IPS DF 6.9 (cell line): Measurements from ENCODE around the gene FGF22.

Experiments
- DNase-seq: peaks from one replicate; pipeline ENCODE4 v3.0.0-alpha.2; 2013; ENCODE audit warnings: low read depth, low spot score
- H3K27ac ChIP-seq: one replicate; pipeline ENCODE4 v1.5.1; 2013; ENCODE audit warnings: low read length, control low read depth
- H3K27me3 ChIP-seq: 2 replicates; pipeline ENCODE4 v1.6.1; 2013; ENCODE audit warnings: mild to moderate bottlenecking, low read length; ENCODE audit not compliant: control insufficient read depth, insufficient read depth
- H3K36me3 ChIP-seq: 2 replicates; pipeline ENCODE4 v1.6.1; 2013; ENCODE audit warnings: low read length; ENCODE audit not compliant: control insufficient read depth, insufficient read depth
- H3K4me1 ChIP-seq: 2 replicates; pipeline ENCODE4 v1.6.1; 2013; ENCODE audit warnings: low read length; ENCODE audit not compliant: control insufficient read depth, insufficient read depth
- H3K4me3 ChIP-seq: 2 replicates; pipeline ENCODE4 v1.5.1; 2013; ENCODE audit warnings: mild to moderate bottlenecking, low read length
- H3K9me3 ChIP-seq: 2 replicates; pipeline ENCODE4 v1.6.1; 2013; ENCODE audit warnings: low read length, inconsistent platforms; ENCODE audit not compliant: control insufficient read depth, insufficient read depth
- WGBS: extraction: QIAGEN DNeasy Blood & Tissue Kit; methylation state at CpG from one replicate; pipeline ENCODE4 v1.1.7; 2013; ENCODE audit warnings: mixed read lengths, missing lambda C conversion rate; ENCODE audit not compliant: insufficient read length, insufficient coverage; 5-methylcytosine and 5-hydroxymethylcytosine counted together

The FGF22 gene

DNA sequence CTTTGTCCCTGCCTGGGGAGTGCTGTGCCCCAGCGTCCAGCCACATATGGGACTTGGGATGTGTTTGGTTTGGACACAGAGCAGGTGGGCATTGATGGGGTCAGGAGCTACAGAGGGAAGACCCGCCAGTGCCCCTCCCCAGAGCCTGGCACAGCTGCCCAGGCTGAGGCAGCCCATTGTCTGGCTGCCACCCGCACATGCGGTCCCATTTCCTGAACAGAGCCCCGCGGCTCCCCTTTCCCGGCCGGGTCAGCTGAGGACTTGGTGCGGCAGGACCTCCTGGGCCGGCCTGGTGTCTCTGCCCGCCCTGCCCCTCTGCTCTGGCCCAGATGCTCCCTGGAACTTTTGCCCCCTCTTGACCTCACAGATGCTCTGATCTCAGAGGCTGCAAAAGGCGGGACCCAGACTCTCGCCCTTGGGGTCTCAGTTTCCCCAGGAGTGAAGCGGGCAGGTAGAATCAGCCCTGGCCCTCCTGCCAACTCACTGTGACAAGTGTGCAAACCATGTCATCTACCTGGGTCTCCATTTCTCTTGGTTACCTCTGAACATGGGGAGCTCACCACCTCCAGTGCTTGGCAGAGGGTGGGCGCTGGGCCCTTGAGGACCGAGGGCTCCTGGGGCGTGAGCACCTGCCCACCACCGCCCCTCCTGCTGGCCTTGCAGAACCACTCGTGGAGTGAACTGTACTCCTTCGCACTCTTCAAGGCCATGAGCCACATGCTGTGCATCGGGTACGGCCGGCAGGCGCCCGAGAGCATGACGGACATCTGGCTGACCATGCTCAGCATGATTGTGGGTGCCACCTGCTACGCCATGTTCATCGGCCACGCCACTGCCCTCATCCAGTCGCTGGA lies 32.2 kb upstream of the FGF22 start:
- no CpG with 5 or more reads among the region's 30 CpGs for WGBS
- Histone ChIP-seq H3K9me3 (0 out of 2 replicates have a peak, but pooled peaks cover 2% of the 10 kb centered on the region), H3K27ac (no peak overlapping the region), H3K36me3 (no peaks in the 10 kb centered on the region; the same call in 1 of the 2 replicates), H3K4me3 (no peak overlapping the region), H3K27me3 (no peaks in the 10 kb centered on the region), H3K4me1 (no peaks in the 10 kb centered on the region)
- DNase-seq: no peak

DNA sequence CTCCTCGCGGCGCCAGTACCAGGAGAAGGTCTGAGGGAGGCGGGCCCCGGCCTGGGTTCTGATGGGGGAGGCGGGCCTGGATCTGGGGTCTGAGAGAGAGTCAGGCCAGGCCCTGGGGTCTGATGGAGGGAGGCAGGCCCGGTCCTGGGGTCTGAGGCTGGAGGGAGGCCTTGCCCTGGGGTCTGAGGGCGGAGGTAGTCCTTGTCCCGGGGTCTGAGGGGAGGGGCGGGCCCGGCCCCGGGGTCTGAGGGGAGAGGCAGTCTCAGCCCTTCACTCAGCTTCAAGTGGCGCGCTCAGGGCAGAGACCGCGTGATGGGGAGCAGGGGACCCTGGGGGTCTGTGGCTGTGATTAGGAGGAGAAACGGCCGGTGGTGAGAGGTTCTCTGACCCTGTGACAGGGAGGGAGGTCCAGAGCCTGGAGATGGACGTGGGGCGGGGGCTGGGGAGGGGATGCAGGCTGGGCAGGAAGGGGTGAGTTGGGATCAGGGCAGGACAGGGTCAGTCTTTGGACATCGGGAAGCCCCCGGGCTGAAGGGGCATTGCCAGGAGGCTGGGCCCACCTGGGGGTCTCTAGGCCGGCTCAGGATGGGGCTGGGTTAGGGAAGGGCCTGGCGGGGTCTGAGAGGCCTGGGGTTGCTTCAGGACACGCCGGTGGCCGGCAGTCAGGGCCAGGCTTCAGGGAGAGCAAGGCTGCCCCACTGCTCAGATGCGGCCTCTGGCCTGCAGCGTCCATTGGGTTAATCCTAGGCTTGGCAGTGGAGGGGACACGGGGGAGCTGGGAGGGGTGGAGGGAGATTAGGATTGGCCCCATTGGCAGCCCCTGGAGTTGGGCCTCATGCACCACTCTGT lies 31.3 kb upstream of the FGF22 start:
- no peaks in the 10 kb centered on the region for H3K4me1 ChIP-seq
- no peak for DNase-seq
- no peak overlapping the region for H3K27ac ChIP-seq
- H3K9me3 ChIP-seq: 0 out of 2 replicates have a peak, but pooled peaks cover 2% of the 10 kb centered on the region
- H3K36me3 ChIP-seq: no peaks in the 10 kb centered on the region
- WGBS: no CpG with 5 or more reads among the region's 30 CpGs
- H3K27me3 ChIP-seq: no peaks in the 10 kb centered on the region
- no peak overlapping the region for H3K4me3 ChIP-seq

DNA sequence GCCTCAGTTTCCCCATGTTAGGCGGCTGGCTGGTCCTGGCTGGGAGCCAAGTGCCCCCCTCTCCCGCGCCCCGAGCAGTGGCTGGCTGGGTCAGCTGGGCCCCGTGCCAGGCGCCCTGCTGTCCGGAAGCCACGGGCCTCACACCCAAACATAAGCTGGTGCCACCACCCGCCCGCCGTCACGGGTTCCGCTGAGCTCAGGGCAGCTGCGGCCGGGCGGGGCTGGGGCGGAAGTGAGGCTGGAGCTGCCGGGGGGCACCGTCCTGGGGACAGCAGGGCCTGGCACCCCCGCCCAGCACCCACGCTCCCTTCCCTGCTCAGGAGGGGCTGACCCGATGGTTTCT lies 30.7 kb upstream of the FGF22 start:
- no CpG with 5 or more reads among the region's 22 CpGs for WGBS
- Histone ChIP-seq H3K4me3 (no peak overlapping the region), H3K27ac (no peak overlapping the region), H3K4me1 (no peaks in the 10 kb centered on the region), H3K36me3 (no peaks in the 10 kb centered on the region), H3K9me3 (0 out of 2 replicates have a peak, but pooled peaks cover 2% of the 10 kb centered on the region), H3K27me3 (no peaks in the 10 kb centered on the region)
- no peak for DNase-seq

DNA sequence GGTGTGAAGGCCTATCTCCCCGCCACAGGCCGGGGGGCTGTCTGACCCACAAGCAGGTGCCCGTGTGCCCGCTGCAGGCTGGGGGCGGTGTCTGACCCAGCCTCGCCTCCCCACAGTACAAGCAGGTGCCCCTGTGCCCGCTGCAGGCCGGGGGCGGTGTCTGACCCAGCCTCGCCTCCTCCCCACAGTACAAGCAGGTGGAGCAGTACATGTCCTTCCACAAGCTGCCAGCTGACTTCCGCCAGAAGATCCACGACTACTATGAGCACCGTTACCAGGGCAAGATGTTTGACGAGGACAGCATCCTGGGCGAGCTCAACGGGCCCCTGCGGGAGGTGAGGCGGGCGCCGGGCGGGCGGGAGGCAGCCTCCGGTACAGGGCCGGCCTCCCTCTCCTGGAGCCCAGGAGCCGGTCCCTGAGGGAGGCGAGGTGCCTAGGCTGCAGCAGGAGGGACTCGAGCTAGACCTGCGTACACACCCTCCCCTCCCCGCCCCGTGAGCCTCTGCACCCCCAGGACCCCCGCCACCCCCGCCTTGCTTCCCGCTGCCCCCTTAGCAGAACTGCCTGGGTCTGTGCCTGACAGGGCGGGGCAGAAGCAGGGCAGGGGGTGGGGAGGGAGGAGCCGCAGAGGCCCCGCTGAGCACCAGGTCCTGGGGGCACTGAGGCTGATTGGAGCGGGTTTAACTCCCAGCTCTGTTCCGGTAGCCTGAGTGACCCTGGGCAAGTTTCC lies 29.4 kb upstream of the FGF22 start:
- DNase-seq: no peak
- no peaks in the 10 kb centered on the region for H3K36me3 ChIP-seq
- WGBS: no CpG with 5 or more reads among the region's 38 CpGs
- no peaks in the 10 kb centered on the region for H3K9me3 ChIP-seq
- no peaks in the 10 kb centered on the region for H3K4me1 ChIP-seq
- no peaks in the 10 kb centered on the region for H3K27me3 ChIP-seq
- H3K4me3 ChIP-seq: no peak overlapping the region
- no peak overlapping the region for H3K27ac ChIP-seq

DNA sequence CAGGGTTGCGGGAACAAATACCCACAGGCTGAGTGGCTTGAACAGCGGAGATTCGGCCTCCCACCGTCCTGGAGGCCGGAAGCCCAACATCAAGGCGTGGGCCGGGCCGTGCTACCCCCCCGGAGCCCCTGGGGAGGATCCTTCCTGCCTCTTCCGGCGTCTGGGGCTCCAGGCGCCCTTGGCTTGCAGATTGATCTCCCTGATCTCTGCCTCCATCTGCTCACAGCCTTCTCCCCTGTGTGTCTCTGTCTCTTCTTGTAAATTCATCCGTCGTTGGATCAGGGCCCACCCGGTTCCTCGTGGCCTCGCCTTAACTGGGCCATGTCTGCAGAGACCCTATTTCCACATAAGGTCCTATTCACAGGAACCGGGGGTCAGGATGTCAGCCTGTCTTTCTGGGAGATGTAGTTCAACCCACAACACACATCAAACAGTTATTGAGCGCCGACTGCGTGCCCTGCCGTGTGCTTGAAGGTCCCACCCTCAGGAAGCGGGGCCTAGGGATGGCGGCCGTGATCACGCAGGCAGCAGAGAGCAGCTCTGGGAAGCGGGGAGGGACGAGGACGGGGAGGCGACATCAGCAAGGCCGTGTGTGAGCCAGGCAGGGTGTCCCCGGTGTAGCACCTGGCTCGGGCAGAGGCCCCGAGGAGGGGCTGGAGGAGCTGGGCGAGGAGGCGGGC lies 28.7 kb upstream of the FGF22 start:
- no peaks in the 10 kb centered on the region; the same call in 1 of the 2 replicates for H3K27me3 ChIP-seq
- H3K36me3 ChIP-seq: no peaks in the 10 kb centered on the region
- no peaks in the 10 kb centered on the region for H3K4me1 ChIP-seq
- no peak overlapping the region for H3K4me3 ChIP-seq
- no peaks in the 10 kb centered on the region for H3K9me3 ChIP-seq
- WGBS: no CpG with 5 or more reads among the region's 36 CpGs
- no peak overlapping the region for H3K27ac ChIP-seq
- DNase-seq: no peak

DNA sequence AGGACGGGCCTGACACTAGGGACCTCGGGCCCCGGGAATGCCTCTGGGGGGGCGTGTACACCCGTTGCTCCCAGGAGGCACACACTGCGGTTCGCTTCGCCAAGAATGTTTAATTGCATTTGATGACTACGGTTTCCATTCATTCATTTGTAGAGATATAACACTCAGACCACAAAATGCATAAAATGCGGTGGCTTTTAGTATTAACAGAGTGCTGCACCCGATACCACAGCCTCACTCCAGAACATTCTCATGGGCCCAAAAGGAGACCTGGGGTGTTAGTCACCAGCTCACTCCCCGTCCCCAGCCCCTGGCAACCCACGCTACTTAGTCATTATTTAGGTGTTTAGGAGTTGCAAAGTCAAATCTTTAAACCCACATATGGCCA lies 28.2 kb upstream of the FGF22 start:
- H3K36me3 ChIP-seq: no peaks in the 10 kb centered on the region; the same call in 1 of the 2 replicates
- WGBS: no CpG with 5 or more reads among the region's 13 CpGs
- H3K27ac ChIP-seq: no peak overlapping the region
- H3K27me3 ChIP-seq: no peaks in the 10 kb centered on the region; the same call in 1 of the 2 replicates
- H3K4me3 ChIP-seq: no peak overlapping the region
- H3K4me1 ChIP-seq: no peaks in the 10 kb centered on the region
- no peak for DNase-seq
- no peaks in the 10 kb centered on the region for H3K9me3 ChIP-seq

DNA sequence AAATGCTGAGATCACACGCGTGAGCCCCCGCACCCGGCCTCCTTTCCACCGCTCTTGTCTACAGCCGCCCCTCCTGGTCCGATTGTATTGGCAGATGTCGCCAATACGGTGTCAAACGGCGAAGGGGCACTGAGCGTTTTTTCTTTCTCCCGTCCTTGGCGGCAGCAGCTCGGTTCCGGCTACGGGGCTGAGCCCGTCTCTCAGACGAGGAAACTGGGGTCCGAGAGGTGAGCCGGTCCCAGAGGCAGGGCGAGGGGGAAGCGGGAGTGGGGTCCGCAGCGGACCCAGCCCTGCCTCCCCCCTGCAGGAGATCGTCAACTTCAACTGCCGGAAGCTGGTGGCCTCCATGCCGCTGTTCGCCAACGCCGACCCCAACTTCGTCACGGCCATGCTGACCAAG lies 26.7 kb upstream of the FGF22 start:
- H3K27ac ChIP-seq: no peak overlapping the region
- H3K27me3 ChIP-seq: no peaks in the 10 kb centered on the region; the same call in 1 of the 2 replicates
- H3K9me3 ChIP-seq: no peaks in the 10 kb centered on the region
- DNase-seq: no peak
- no peaks in the 10 kb centered on the region for H3K4me1 ChIP-seq
- H3K36me3 ChIP-seq: peaks cover 4% of the 10 kb centered on the region; the same call in 1 of the 2 replicates
- H3K4me3 ChIP-seq: no peak overlapping the region
- WGBS: no CpG with 5 or more reads among the region's 33 CpGs

DNA sequence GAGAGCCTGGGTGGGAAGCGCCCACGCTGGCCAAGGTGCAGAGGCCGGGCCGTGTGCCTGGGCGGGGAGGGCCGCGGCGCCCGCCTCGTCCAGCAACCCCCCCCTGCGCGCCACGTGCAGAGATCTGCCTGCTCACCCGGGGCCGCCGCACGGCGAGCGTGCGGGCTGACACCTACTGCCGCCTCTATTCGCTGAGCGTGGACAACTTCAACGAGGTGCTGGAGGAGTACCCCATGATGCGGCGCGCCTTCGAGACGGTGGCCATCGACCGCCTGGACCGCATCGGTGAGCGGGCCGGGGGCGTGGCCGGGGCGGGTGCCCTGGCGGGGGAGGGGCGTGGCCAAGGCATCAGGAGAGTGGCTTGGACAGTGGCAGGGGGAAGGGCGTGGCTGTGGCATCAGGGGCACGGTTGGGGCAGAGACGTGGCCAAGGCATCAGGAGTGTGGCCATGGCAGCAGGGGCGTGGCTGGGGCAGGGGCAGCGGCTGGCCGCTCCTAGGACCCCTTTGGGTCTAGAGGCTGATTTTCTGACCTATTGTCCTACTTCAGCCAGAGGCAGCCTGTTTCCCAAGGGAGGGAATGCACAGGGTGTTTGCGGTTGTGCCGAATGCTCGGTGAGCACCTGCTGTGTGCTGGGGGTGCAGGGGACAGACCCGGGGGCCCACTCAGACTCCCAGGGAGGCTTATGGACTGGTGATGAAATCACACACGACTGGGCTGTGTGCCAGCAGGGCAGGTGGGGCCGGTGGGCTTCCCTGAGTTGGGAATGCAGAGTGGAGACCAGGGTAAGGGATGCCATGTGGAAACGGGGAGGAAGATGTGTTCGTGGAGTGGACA lies 25.7 kb upstream of the FGF22 start:
- no CpG with 5 or more reads among the region's 54 CpGs for WGBS

DNA sequence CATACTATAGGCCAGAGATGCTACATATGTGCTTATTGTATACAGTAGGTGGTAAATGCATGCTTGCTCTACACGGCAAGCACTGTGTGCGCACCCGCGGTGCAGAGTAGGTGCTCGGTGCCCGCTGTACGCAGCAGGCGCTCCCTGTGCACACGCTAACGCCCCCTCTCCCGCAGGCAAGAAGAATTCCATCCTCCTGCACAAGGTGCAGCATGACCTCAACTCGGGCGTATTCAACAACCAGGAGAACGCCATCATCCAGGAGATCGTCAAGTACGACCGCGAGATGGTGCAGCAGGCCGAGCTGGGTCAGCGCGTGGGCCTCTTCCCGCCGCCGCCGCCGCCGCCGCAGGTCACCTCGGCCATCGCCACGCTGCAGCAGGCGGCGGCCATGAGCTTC lies 24.1 kb upstream of the FGF22 start:
- no peaks in the 10 kb centered on the region; the same call in 1 of the 2 replicates for H3K27me3 ChIP-seq
- no CpG with 5 or more reads among the region's 33 CpGs for WGBS
- H3K36me3 ChIP-seq: peaks cover 22% of the 10 kb centered on the region
- DNase-seq: no peak
- no peaks in the 10 kb centered on the region for H3K9me3 ChIP-seq
- peak overlapping the region; percentile 0; the same call in 1 of the 2 replicates for H3K4me3 ChIP-seq
- no peak overlapping the region for H3K27ac ChIP-seq
- H3K4me1 ChIP-seq: no peaks in the 10 kb centered on the region

More for the DNA sequence above, 25.7 kb upstream of the FGF22 start:
- DNase-seq: no peak
- Histone ChIP-seq H3K4me1 (no peaks in the 10 kb centered on the region), H3K4me3 (no peak overlapping the region), H3K36me3 (peaks cover 12% of the 10 kb centered on the region), H3K27ac (no peak overlapping the region), H3K27me3 (no peaks in the 10 kb centered on the region; the same call in 1 of the 2 replicates), H3K9me3 (no peaks in the 10 kb centered on the region)
